ENCODE data around the gene CARD11. TPM values are rescaled to one million over a fixed set of nuclear protein-coding genes. Genes with fewer than 3 reads are reported as not detected.
A peak's percentile ranks its signal among the peaks of the same experiment; 100 is the strongest.

Gene CARD11
- total RNA-seq, 3 donors from 2014 or later = 71.5 to 87.6 (median 87.5) TPM

DNA sequence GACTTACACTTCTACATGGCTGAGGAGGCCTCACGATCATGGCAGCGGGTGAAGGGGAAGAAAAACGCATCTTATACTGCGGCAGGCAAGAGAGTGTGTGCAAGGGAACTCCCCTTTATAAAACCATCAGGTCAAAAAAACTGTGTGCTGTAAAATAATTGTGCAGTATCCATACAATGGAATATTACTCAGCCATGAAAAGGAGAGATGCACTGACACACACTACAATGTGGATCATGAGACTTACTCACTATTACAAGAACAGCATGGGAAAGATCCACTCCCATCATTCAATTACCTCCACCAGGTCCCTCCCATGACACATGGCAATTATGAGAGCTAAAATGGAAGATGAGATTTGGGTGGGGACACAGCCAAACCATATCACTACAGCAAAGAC is 27.2 kb upstream of the CARD11 start:
- Mint-ChIP-seq H3K9me3 (peaks cover 17% of the 10 kb centered on the region), H3K4me3 (no peak overlapping the region), H3K36me3 (ENCODE audit: insufficient read depth) (peaks cover 4% of the 10 kb centered on the region), H3K4me1 (ENCODE audit: low read depth) (peaks cover 56% of the 10 kb centered on the region), H3K27me3 (ENCODE audit: low read depth) (no peaks in the 10 kb centered on the region)
- no peak for ATAC-seq
- no peak for DNase-seq

DNA sequence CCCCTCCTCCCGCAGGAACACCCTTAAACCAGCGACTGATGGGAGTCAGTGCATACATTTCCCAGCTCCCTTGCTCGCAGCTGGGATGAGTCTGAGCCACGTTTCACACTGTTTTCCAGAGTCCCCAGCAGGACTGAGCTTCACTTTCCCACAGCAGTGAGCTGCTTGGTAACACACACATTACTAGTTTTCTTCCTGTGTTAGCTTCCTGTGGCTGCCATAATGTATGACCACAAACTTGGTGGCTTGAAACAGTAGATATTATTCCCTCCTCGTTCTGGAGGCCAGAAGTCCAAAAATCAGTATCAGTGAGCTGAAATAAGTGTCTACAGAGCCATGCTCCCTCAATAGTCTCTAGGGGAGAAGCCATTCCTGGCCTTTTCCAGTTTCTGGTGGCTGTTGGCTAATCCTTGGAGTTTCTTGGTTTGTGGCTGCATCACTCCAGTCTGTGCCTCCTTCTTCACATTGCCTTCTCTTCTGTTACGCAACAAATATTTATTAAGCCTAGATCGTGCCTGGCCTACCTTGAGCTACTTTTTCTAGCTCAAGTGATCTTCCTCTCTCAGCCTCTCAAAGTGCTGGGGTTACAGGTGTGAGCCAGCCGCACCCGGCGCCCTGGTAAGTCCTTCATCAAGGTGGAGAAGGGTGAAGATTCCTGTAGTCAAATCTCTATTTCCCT is 26.2 kb upstream of the CARD11 start:
- Mint-ChIP-seq H3K9me3 (peaks cover 17% of the 10 kb centered on the region), H3K4me3 (peak overlapping the region; percentile 7), H3K4me1 (ENCODE audit: low read depth) (peaks cover 66% of the 10 kb centered on the region), H3K36me3 (ENCODE audit: insufficient read depth) (peaks cover 4% of the 10 kb centered on the region), H3K27me3 (ENCODE audit: low read depth) (no peaks in the 10 kb centered on the region)
- ATAC-seq (no peak), DNase-seq (no peak)

DNA sequence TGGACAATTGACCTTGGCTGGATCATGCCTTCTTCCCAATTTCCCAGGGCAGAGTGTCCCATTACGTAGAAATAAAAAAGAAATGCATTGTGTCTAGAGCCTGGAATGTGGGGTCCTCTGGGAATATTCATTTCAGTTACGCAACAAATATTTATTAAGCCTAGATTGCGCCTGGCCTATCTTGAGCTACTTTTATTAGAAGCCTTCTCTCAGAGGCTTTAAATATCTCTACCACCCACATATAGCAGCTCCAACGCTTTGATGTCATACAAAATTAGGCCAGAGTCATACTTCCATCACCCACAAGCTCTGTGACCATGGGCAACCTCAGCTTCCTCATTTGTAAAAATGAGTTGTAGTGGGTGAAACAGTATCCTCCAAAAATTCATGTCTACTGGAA is 24.9 kb upstream of the CARD11 start:
- Mint-ChIP-seq H3K9me3 (peaks cover 17% of the 10 kb centered on the region), H3K27me3 (ENCODE audit: low read depth) (no peaks in the 10 kb centered on the region), H3K36me3 (ENCODE audit: insufficient read depth) (peaks cover 4% of the 10 kb centered on the region), H3K4me3 (peak overlapping the region; percentile 41), H3K4me1 (ENCODE audit: low read depth) (peaks cover 72% of the 10 kb centered on the region)
- DNase-seq (no peak), ATAC-seq (no peak)

DNA sequence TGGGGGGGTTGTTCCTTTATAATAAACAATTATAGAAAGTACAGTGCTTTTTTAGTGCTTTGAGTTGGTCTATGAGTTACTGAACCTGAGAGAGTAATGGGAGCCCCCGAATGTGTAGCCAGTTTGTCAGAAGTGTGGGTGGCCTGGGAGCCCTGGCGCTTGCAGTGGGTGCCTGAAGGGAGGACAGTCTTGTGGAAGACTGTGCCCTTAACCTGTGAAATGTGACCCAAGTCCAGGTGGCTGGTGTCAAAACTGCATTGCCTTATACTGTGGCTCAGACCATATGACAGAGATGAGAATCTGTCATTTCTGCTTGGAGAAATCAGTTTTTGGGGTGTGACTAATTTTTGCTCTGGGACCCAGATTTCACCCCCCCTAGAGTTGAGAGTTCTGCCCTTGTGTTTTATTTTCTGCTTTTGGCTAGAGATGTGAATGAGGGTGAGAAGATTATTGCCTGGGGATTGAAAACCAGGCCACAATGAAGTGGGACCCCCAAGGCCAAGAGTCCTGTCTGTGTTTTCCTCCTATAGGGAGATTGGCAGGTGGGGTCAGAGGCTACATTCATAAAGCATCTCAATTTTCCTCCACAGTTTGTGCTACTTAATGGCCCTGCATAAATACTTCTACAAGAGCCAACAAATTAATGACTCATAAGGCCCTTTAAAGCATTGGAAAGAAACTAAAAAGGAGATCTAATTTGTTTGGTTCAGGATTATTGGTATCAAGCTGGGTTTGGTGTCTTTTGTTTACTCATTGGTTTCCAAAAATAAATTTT is 24.1 kb upstream of the CARD11 start:
- no peaks in the 10 kb centered on the region for H3K27me3 Mint-ChIP-seq (ENCODE audit: low read depth)
- H3K4me1 Mint-ChIP-seq (ENCODE audit: low read depth) = peaks cover 80% of the 10 kb centered on the region
- H3K36me3 Mint-ChIP-seq (ENCODE audit: insufficient read depth) = peaks cover 4% of the 10 kb centered on the region
- H3K4me3 Mint-ChIP-seq = no peak overlapping the region
- no peak for DNase-seq
- no peak for ATAC-seq
- H3K9me3 Mint-ChIP-seq = peaks cover 17% of the 10 kb centered on the region

DNA sequence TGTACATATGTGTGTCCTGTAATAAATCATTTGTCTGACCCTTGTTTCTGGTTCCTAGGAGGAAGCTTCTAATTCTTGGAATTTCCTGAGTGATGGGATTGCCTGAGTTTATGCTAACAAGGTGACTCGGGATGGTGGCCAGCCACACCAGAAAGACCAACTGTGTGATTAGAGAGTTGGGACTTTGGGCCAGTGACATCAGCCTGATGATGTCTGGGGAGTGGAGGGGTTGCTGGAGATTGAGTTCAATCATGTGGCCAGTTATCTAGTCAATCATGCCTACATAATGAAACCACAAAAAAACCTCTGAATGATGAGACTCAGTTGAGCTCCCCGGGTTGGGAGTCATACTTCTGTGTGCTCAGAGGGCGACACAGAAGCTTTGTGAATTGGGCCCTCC is 23.5 kb upstream of the CARD11 start:
- H3K9me3 Mint-ChIP-seq = peaks cover 17% of the 10 kb centered on the region
- peaks cover 4% of the 10 kb centered on the region for H3K36me3 Mint-ChIP-seq (ENCODE audit: insufficient read depth)
- H3K4me1 Mint-ChIP-seq (ENCODE audit: low read depth) = peaks cover 84% of the 10 kb centered on the region
- H3K4me3 Mint-ChIP-seq = no peak overlapping the region
- ATAC-seq (peak; percentile 36), DNase-seq (no peak)
- H3K27me3 Mint-ChIP-seq (ENCODE audit: low read depth) = no peaks in the 10 kb centered on the region

DNA sequence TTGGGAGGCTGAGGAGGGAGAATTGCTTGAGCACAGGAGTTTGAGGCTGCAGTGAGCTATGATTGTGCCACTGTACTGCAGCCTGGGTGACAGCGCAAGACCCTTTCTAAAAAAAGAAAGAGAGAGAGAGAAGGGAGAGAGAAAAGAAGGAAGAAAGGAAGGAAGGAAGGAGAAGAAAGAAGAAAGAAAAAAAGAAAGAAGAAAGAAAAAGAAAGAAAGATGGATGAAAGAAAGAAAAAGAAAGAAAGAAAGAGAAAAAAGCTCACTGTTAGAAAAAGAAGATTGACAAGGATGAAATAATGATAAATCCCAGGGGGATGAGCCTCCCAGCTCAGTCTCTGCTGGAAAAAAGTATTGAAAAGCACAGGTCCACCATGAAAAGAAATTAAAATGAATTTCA is 22.8 kb upstream of the CARD11 start:
- H3K27me3 Mint-ChIP-seq (ENCODE audit: low read depth) = no peaks in the 10 kb centered on the region

DNA sequence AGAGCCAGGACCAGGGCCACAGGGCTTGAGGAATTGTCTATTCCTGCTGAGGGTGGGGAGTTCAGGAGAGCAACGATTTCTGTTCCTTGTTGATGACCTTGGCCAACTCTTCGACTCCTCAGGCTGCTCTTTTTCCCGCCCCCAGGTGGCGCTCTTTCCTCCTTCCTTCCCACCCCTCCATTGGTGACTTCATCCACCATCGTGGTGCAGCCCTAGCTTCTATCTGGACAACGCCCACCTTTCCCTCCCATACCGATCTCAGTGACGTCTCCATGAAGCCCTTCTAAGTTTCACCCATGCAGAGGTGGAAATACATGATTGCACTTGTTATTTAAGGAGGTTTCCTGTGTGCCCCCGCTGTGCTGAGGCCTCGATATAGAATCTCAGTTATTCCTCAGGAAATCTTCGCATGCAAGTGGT is 22.1 kb upstream of the CARD11 start:
- Mint-ChIP-seq H3K9me3 (peaks cover 9% of the 10 kb centered on the region), H3K27me3 (ENCODE audit: low read depth) (no peaks in the 10 kb centered on the region), H3K4me1 (ENCODE audit: low read depth) (peaks cover 88% of the 10 kb centered on the region), H3K4me3 (no peak overlapping the region), H3K36me3 (ENCODE audit: insufficient read depth) (peaks cover 2% of the 10 kb centered on the region)
- ATAC-seq (no peak), DNase-seq (peak; percentile 49)

More for the DNA sequence above, 22.8 kb upstream of the CARD11 start:
- peaks cover 4% of the 10 kb centered on the region for H3K36me3 Mint-ChIP-seq (ENCODE audit: insufficient read depth)
- peaks cover 87% of the 10 kb centered on the region for H3K4me1 Mint-ChIP-seq (ENCODE audit: low read depth)
- ATAC-seq (no peak), DNase-seq (no peak)
- peaks cover 17% of the 10 kb centered on the region for H3K9me3 Mint-ChIP-seq
- peak overlapping the region; percentile 14 for H3K4me3 Mint-ChIP-seq

DNA sequence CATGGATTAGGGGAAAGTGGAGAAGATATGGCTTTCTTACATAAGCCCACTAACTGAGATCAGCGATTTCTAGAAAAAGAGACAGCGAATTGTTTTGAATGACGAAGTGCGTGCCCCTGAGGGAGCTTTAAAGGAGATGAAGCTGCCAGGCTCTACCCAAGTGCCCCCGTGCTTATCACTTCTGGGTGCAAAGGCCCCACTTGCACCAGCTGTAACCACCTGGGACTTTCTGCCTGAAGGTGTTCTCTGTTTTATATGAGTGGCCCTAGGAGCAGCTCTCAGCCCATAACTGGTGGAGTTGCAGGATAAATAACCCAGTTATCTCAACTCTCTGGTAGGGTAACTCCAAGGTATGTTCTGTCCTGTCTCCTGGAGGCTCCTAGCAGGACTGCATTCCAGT is 20.4 kb upstream of the CARD11 start:
- Mint-ChIP-seq H3K27me3 (ENCODE audit: low read depth) (no peaks in the 10 kb centered on the region), H3K4me3 (peak overlapping the region; percentile 11), H3K9me3 (no peaks in the 10 kb centered on the region), H3K4me1 (ENCODE audit: low read depth) (peaks cover 79% of the 10 kb centered on the region), H3K36me3 (ENCODE audit: insufficient read depth) (no peaks in the 10 kb centered on the region)
- ATAC-seq (no peak), DNase-seq (no peak)

DNA sequence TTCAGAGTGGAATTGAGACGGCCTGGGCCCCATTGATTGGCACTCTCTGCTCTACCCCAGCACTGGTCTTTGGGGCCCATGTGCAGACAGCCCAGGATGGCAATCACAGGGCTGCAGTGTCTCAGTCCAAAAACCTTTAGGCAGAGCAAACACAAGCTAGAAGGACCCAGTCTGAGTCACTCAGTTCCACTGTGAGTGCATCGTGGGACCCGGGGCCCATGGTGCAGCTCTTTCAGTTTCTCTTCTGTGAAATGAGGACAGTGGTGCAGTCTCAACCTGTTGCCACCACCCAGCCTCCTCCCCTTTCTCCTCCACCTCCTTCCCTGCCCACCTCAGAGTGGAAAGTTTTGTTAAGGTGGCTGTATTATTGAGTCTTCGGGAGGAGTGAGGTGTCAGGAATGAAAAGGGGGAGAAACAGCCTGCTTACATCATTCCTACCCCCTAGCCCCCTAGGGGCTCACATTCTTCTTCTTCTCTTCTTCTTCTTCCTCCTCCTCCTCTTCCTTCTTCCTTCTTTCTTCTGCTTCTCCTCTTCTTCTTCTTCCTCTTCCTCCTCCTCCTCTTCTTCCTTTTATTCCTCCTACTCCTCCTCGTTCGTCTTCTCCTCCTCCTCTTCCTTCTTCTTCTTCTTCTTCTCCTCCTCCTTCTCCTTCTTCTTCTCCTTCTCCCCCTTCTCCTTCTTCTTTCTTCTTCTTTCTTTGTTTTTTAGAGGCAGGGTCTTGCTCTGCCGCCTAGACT is 19.5 kb upstream of the CARD11 start:
- H3K4me1 Mint-ChIP-seq (ENCODE audit: low read depth) = peaks cover 71% of the 10 kb centered on the region
- peak; percentile 99 for ATAC-seq
- no peaks in the 10 kb centered on the region for H3K27me3 Mint-ChIP-seq (ENCODE audit: low read depth)
- no peaks in the 10 kb centered on the region for H3K36me3 Mint-ChIP-seq (ENCODE audit: insufficient read depth)
- H3K9me3 Mint-ChIP-seq = no peaks in the 10 kb centered on the region
- DNase-seq = peak; percentile 77
- peak overlapping the region; percentile 68 for H3K4me3 Mint-ChIP-seq

DNA sequence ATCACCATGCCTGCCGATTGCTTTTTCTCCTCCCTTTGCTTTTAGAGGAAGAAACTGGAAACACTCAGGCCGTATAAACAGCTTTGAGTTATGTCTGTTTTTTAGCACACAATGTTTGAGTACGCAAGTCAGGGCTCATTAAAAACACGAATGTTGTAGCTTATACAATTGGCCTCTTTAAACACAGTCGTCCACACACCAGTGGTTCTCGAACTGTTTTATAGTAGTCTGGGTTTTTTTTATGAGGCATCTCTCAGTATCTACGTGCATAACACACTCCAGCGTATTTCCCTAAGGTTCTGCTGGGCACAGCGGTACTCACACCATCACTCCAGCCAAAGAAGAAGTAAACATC is 13.4 kb upstream of the CARD11 start:
- Mint-ChIP-seq H3K27me3 (ENCODE audit: low read depth) (no peaks in the 10 kb centered on the region), H3K9me3 (peaks cover 11% of the 10 kb centered on the region), H3K36me3 (ENCODE audit: insufficient read depth) (no peaks in the 10 kb centered on the region), H3K4me1 (ENCODE audit: low read depth) (peaks cover 14% of the 10 kb centered on the region), H3K4me3 (no peak overlapping the region)
- DNase-seq = no peak
- no peak for ATAC-seq

DNA sequence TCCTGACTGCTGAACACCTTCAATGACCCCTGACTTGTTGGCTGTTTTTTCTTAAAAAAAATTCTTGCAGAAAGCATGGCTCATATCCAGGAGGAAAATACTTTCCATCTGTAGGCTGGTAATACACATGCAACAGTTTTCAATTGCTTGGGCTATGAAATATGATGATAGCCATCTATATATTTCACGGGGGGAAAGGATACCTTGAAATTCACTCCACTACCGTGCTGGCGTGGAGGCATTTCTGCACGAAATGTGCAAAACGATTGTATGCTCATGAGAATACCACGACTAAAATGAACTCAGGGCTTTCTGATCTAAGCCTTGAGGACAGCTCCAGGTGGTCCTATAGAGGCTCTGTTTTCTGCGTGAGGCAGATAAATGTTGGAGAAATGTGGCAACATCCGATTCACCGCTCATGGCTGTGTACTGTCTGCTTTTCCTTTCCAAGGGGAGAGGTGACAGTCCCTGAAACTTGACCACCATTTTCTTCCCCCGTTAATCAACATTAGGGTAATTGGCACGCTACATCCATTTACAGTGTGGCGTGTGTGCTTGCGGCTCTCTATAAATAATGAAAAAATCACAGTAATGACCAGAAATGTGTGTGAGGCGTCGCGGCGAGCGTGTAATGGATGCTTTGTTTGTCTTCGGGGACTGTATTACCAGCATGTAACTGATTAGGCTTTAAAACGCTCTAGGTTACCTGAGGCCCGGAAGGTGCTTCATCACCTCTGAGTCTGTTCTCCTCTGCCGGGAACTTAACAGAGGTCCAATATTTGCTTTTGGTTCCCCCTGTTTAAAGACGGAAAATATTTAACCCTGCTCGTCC is 12.8 kb upstream of the CARD11 start:
- H3K4me1 Mint-ChIP-seq (ENCODE audit: low read depth) = peaks cover 11% of the 10 kb centered on the region
- no peak overlapping the region for H3K4me3 Mint-ChIP-seq
- peaks cover 11% of the 10 kb centered on the region for H3K9me3 Mint-ChIP-seq
- no peak for ATAC-seq
- H3K36me3 Mint-ChIP-seq (ENCODE audit: insufficient read depth) = no peaks in the 10 kb centered on the region
- DNase-seq = no peak
- no peaks in the 10 kb centered on the region for H3K27me3 Mint-ChIP-seq (ENCODE audit: low read depth)

DNA sequence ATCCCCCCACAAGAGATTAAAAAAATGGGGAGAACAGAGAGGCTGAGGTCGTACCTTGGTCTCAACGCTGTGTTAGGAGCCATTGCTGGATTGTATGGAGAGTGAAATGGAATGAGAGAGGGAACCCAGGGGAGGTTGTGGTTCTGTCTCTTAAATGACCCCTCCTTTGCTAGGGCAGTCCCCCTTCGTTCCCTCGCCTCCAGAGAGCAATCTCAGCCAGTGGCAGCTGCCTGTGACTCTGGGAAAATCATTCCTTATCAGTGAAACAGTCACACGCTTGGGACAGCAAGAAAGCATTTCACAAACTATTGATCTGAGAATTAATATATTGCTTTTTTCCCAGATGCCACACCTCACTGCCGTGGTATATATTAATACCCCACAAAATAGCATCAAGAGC is 12.0 kb upstream of the CARD11 start:
- Mint-ChIP-seq H3K9me3 (peaks cover 17% of the 10 kb centered on the region), H3K4me3 (no peak overlapping the region), H3K36me3 (ENCODE audit: insufficient read depth) (no peaks in the 10 kb centered on the region), H3K4me1 (ENCODE audit: low read depth) (peaks cover 6% of the 10 kb centered on the region), H3K27me3 (ENCODE audit: low read depth) (no peaks in the 10 kb centered on the region)
- ATAC-seq (no peak), DNase-seq (no peak)

DNA sequence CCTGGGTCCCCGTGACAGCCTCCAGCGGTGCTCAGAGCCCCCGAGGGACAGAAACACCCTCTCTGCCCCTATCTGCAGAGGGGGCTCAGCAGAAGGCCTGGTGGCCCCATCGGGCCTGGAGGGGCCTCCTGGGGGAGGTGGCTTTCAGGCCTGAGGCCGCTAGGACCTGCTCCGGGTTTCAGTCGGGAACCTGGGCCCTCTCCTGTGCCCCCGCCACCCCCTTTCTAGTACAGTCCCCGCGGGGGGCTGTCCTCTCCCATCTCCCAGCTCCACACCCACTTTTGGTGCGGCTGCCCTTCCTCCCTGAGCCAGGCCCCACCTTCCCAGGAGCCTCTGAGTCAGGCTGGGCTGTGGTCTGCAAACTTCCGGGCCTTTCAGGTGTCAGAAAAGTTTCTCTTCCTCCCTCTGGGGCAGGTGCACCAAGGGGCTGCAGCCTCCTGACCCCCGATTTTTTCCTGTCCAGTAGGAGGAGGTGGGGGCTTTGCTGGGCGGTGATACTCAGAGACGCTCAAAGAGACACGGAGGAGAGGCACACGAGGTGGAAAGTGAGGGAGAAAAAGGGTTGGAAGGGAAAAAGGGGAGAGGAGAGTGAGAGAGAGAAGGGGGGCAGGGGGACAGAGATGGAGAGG is 692 bp downstream of the CARD11 start:
- ATAC-seq (peak; percentile 72 to 80), DNase-seq (peak; percentile 63)
- Mint-ChIP-seq H3K9me3 (no peaks in the 10 kb centered on the region), H3K4me1 (ENCODE audit: low read depth) (peaks cover 53% of the 10 kb centered on the region), H3K4me3 (peak overlapping the region; percentile 92), H3K36me3 (ENCODE audit: insufficient read depth) (peaks cover 25% of the 10 kb centered on the region), H3K27me3 (ENCODE audit: low read depth) (no peaks in the 10 kb centered on the region)
